Activated CD8-positive, alpha-beta memory T cell treated with anti-CD3 and anti-CD28 coated beads for 24 hours (primary cell): ENCODE measurements around the gene LRFN3.
"Not testable (repeated sequence)": the region's sequence is repeated elsewhere in the genome, so short reads cannot be mapped to it uniquely, and the experiment has no call there.

Source experiments
- DNase-seq: peaks from one replicate; pipeline ENCODE4 v3.0.0-alpha.2; 2020

The LRFN3 gene

GRCh38 chr19:35940078-35940775 lies 4.1 kb downstream of the LRFN3 start:
- DNase-seq: no peak

- DNase-seq: no peak
Measured at GRCh38 chr19:35940839-35941238, 4.7 kb downstream of the LRFN3 start.

- DNase-seq: no peak
Measured at GRCh38 chr19:35942235-35942634, 6.1 kb downstream of the LRFN3 start.

- no peak for DNase-seq
Measured at GRCh38 chr19:35943321-35944301, 7.4 kb downstream of the LRFN3 start.

GRCh38 chr19:35944556-35944955 lies 8.4 kb downstream of the LRFN3 start:
- no peak for DNase-seq

GRCh38 chr19:35945121-35945790 lies 9.1 kb downstream of the LRFN3 start:
- DNase-seq: no peak

GRCh38 chr19:35946203-35946602 lies 10.0 kb downstream of the LRFN3 start:
- DNase-seq: no peak

- no peak for DNase-seq
Measured at GRCh38 chr19:35949131-35949530, 13.0 kb downstream of the LRFN3 start.

GRCh38 chr19:35955881-35956634 lies 19.9 kb downstream of the LRFN3 start:
- no peak for DNase-seq

- DNase-seq: not testable (repeated sequence)
Measured at GRCh38 chr19:35957411-35957810, 21.2 kb downstream of the LRFN3 start.

- DNase-seq: peak; percentile 63
Measured at GRCh38 chr19:35958660-35959039, 22.5 kb downstream of the LRFN3 start.

- DNase-seq: peak; percentile 86
Measured at GRCh38 chr19:35959040-35959967, 23.1 kb downstream of the LRFN3 start.

GRCh38 chr19:35959968-35960320 lies 23.8 kb downstream of the LRFN3 start:
- DNase-seq: peak; percentile 58

GRCh38 chr19:35960432-35960972 lies 24.3 kb downstream of the LRFN3 start:
- DNase-seq: no peak

GRCh38 chr19:35963514-35963913 lies 27.3 kb downstream of the LRFN3 start:
- peak; percentile 71 for DNase-seq

- no peak for DNase-seq
Measured at GRCh38 chr19:35966771-35967170, 30.6 kb downstream of the LRFN3 start.

GRCh38 chr19:35973487-35973886 lies 37.3 kb downstream of the LRFN3 start:
- no peak for DNase-seq

- DNase-seq: no peak
Measured at GRCh38 chr19:35975608-35976214, 39.5 kb downstream of the LRFN3 start.

GRCh38 chr19:35977446-35978222 lies 41.5 kb downstream of the LRFN3 start:
- no peak for DNase-seq

- no peak for DNase-seq
Measured at GRCh38 chr19:35978271-35978670, 42.1 kb downstream of the LRFN3 start.
